H1 (cell line): ENCODE measurements around the gene IFI44L. TPM values are rescaled to one million over a fixed set of nuclear protein-coding genes. Genes with fewer than 3 reads are reported as not detected.

Source experiments
- ASH2L ChIP-seq: fragments of 200-600, 300-600 bp; sonication (generic); IDR thresholded peaks from one replicate; pipeline ENCODE4 v1.7.1; 2017; ENCODE audit warnings: low read length
- POLR2A ChIP-seq, 2 experiments: IDR thresholded peaks; 1 replicate in 1 of 2; 2 replicates in 1 of 2; pipeline ENCODE4 v1.6.1; 2011; ENCODE audit warnings: low read depth in 2 of 2, low read length in 2 of 2, mild to moderate bottlenecking in 2 of 2; ENCODE audit errors: control extremely low read depth in 1 of 2
- SIRT6 ChIP-seq: IDR thresholded peaks from one replicate; pipeline ENCODE4 v1.7.1; 2012; ENCODE audit warnings: low read length, inconsistent platforms
- TCF12 ChIP-seq: IDR thresholded peaks from 2 replicates; pipeline ENCODE4 v1.6.1; 2011; ENCODE audit warnings: low read depth, mild to moderate bottlenecking, low read length
- polyA plus RNA-seq, 7 experiments: library from polyadenylated mRNA; depleted of rRNA in 3 of 7; stranded (reverse) in 5 of 7; unstranded in 2 of 7; fragments of >200 nt in 5 of 7; fragments of 200-250 nt in 2 of 7; gene quantifications; 1 replicate in 5 of 7; 2 replicates in 1 of 7; 4 replicates in 1 of 7; pipeline versions ENCODE4 v1.2.1 to v1.2.3, GENCODE V29; 2011 to 2013; ENCODE audit warnings: missing spikeins in 2 of 7, mixed read lengths in 2 of 7
- total RNA-seq: library from RNA; stranded (reverse); fragmentation: NEBNext Ultra II Directional; extraction: Animal tissue kit (Norgen Biotek cat#: 25700); gene quantifications from 2 replicates; pipeline ENCODE4 v1.2.1, GENCODE V29; 2021
- TF ChIP-seq, protein P1 (sequence below): fragments of 300-600 bp; sonication (generic); IDR thresholded peaks from 2 replicates; pipeline ENCODE4 v1.7.1; 2012; ENCODE audit warnings: low read length, moderate library complexity, mild to moderate bottlenecking, inconsistent platforms; ENCODE audit not compliant: insufficient replicate concordance

IFI44L gene
- total and polyA plus RNA-seq, 2 of the 8 experiments (the other 6 are each of a cell fraction or from before 2014, with no cell fraction given) = not detected

GRCh38 chr1:78607944-78608343 is 12.3 kb upstream of the IFI44L start (continued):
- TF ChIP-seq, protein P1, sequence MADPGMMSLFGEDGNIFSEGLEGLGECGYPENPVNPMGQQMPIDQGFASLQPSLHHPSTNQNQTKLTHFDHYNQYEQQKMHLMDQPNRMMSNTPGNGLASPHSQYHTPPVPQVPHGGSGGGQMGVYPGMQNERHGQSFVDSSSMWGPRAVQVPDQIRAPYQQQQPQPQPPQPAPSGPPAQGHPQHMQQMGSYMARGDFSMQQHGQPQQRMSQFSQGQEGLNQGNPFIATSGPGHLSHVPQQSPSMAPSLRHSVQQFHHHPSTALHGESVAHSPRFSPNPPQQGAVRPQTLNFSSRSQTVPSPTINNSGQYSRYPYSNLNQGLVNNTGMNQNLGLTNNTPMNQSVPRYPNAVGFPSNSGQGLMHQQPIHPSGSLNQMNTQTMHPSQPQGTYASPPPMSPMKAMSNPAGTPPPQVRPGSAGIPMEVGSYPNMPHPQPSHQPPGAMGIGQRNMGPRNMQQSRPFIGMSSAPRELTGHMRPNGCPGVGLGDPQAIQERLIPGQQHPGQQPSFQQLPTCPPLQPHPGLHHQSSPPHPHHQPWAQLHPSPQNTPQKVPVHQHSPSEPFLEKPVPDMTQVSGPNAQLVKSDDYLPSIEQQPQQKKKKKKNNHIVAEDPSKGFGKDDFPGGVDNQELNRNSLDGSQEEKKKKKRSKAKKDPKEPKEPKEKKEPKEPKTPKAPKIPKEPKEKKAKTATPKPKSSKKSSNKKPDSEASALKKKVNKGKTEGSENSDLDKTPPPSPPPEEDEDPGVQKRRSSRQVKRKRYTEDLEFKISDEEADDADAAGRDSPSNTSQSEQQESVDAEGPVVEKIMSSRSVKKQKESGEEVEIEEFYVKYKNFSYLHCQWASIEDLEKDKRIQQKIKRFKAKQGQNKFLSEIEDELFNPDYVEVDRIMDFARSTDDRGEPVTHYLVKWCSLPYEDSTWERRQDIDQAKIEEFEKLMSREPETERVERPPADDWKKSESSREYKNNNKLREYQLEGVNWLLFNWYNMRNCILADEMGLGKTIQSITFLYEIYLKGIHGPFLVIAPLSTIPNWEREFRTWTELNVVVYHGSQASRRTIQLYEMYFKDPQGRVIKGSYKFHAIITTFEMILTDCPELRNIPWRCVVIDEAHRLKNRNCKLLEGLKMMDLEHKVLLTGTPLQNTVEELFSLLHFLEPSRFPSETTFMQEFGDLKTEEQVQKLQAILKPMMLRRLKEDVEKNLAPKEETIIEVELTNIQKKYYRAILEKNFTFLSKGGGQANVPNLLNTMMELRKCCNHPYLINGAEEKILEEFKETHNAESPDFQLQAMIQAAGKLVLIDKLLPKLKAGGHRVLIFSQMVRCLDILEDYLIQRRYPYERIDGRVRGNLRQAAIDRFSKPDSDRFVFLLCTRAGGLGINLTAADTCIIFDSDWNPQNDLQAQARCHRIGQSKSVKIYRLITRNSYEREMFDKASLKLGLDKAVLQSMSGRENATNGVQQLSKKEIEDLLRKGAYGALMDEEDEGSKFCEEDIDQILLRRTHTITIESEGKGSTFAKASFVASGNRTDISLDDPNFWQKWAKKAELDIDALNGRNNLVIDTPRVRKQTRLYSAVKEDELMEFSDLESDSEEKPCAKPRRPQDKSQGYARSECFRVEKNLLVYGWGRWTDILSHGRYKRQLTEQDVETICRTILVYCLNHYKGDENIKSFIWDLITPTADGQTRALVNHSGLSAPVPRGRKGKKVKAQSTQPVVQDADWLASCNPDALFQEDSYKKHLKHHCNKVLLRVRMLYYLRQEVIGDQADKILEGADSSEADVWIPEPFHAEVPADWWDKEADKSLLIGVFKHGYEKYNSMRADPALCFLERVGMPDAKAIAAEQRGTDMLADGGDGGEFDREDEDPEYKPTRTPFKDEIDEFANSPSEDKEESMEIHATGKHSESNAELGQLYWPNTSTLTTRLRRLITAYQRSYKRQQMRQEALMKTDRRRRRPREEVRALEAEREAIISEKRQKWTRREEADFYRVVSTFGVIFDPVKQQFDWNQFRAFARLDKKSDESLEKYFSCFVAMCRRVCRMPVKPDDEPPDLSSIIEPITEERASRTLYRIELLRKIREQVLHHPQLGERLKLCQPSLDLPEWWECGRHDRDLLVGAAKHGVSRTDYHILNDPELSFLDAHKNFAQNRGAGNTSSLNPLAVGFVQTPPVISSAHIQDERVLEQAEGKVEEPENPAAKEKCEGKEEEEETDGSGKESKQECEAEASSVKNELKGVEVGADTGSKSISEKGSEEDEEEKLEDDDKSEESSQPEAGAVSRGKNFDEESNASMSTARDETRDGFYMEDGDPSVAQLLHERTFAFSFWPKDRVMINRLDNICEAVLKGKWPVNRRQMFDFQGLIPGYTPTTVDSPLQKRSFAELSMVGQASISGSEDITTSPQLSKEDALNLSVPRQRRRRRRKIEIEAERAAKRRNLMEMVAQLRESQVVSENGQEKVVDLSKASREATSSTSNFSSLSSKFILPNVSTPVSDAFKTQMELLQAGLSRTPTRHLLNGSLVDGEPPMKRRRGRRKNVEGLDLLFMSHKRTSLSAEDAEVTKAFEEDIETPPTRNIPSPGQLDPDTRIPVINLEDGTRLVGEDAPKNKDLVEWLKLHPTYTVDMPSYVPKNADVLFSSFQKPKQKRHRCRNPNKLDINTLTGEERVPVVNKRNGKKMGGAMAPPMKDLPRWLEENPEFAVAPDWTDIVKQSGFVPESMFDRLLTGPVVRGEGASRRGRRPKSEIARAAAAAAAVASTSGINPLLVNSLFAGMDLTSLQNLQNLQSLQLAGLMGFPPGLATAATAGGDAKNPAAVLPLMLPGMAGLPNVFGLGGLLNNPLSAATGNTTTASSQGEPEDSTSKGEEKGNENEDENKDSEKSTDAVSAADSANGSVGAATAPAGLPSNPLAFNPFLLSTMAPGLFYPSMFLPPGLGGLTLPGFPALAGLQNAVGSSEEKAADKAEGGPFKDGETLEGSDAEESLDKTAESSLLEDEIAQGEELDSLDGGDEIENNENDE = no peak
- TF ChIP-seq POLR2A (IDR thresholded peaks at IDR 0.05; ENCODE audit: control extremely low read depth in 1 of 2, low read depth in 2 of 2, low read length in 2 of 2) (no peak), SIRT6 (no peak), ASH2L (no peak), TCF12 (no peak)
